NB4 (cell line): ENCODE data around the gene LDLRAD1.

ENCODE experiments used
- POLR2A ChIP-seq: IDR thresholded peaks from 2 replicates; pipeline ENCODE4 v1.6.1; 2011; ENCODE audit warnings: mild to moderate bottlenecking; ENCODE audit not compliant: insufficient read length; ENCODE audit errors: extremely low read depth
- TF ChIP-seq, protein P1 (sequence below): IDR thresholded peaks from one replicate; pipeline ENCODE4 v1.5.1; 2012; ENCODE audit warnings: low read depth, low read length
- TF ChIP-seq, protein P2 (sequence below): IDR thresholded peaks from 2 replicates; pipeline ENCODE4 v1.6.1; 2011; ENCODE audit warnings: low read depth, low read length

- TF ChIP-seq, protein P1, sequence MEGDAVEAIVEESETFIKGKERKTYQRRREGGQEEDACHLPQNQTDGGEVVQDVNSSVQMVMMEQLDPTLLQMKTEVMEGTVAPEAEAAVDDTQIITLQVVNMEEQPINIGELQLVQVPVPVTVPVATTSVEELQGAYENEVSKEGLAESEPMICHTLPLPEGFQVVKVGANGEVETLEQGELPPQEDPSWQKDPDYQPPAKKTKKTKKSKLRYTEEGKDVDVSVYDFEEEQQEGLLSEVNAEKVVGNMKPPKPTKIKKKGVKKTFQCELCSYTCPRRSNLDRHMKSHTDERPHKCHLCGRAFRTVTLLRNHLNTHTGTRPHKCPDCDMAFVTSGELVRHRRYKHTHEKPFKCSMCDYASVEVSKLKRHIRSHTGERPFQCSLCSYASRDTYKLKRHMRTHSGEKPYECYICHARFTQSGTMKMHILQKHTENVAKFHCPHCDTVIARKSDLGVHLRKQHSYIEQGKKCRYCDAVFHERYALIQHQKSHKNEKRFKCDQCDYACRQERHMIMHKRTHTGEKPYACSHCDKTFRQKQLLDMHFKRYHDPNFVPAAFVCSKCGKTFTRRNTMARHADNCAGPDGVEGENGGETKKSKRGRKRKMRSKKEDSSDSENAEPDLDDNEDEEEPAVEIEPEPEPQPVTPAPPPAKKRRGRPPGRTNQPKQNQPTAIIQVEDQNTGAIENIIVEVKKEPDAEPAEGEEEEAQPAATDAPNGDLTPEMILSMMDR = no peak
- no peak for TF ChIP-seq POLR2A
- TF ChIP-seq, protein P2, sequence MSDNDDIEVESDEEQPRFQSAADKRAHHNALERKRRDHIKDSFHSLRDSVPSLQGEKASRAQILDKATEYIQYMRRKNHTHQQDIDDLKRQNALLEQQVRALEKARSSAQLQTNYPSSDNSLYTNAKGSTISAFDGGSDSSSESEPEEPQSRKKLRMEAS = no peak
These were observed 51.2 kb downstream of the LDLRAD1 start for GRCh38 chr1:53966794-53967193.
